Measurements from ENCODE around the gene CCDC6. TPM values are rescaled to one million over a fixed set of nuclear protein-coding genes. Genes with fewer than 3 reads are reported as not detected.

CCDC6 gene
- total RNA-seq, 6 donors from 2014 or later: 42.5 to 118 (median 51.5) TPM

GRCh38 chr10:59771162-59771807 is 135.1 kb downstream of the CCDC6 start:
- DNase-seq (no peak), ATAC-seq (ENCODE audit: low FRiP score in 2 of 2) (no peak)
- WGBS, 2 donors: 96 to 98% methylated on average over 7 of the region's 7 CpGs
- Histone ChIP-seq H3K27me3 (no peaks in the 10 kb centered on the region), H3K27ac (no peak overlapping the region), H3K36me3 (no peaks in the 10 kb centered on the region), H3K4me3 (no peak overlapping the region), H3K4me1 (no peaks in the 10 kb centered on the region), H3K9me3 (no peaks in the 10 kb centered on the region)
- TF ChIP-seq POLR2AphosphoS5 (IDR thresholded peaks at IDR 0.05): no peak

- Histone ChIP-seq H3K4me1 (no peaks in the 10 kb centered on the region), H3K36me3 (no peaks in the 10 kb centered on the region), H3K27me3 (no peaks in the 10 kb centered on the region), H3K9me3 (no peaks in the 10 kb centered on the region), H3K27ac (no peak overlapping the region), H3K4me3 (no peak overlapping the region)
- WGBS, 2 donors: 96% methylated on average over 7 to 11 of the region's 11 CpGs
- no peak for DNase-seq
- no peak for TF ChIP-seq POLR2A (IDR thresholded peaks at IDR 0.05)
- no peak for TF ChIP-seq EP300 (IDR thresholded peaks at IDR 0.05)
- TF ChIP-seq CTCF (IDR thresholded peaks at IDR 0.05): no peak
- no peak for TF ChIP-seq POLR2AphosphoS5 (IDR thresholded peaks at IDR 0.05)
- ATAC-seq (ENCODE audit: low FRiP score in 2 of 2): no peak
Measured at GRCh38 chr10:59770689-59771088, 135.7 kb downstream of the CCDC6 start.

GRCh38 chr10:59762505-59762904 is 143.9 kb downstream of the CCDC6 start:
- TF ChIP-seq POLR2A (IDR thresholded peaks at IDR 0.05) (no peak), EP300 (IDR thresholded peaks at IDR 0.05) (no peak), POLR2AphosphoS5 (IDR thresholded peaks at IDR 0.05) (no peak), CTCF (IDR thresholded peaks at IDR 0.05) (no peak)
- Histone ChIP-seq H3K4me3 (no peak overlapping the region), H3K4me1 (no peaks in the 10 kb centered on the region), H3K36me3 (no peaks in the 10 kb centered on the region), H3K9me3 (no peaks in the 10 kb centered on the region), H3K27me3 (no peaks in the 10 kb centered on the region), H3K27ac (no peak overlapping the region)
- WGBS, 2 donors: 30 to 55% methylated on average over 2 of the region's 2 CpGs
- DNase-seq (no peak), ATAC-seq (ENCODE audit: low FRiP score in 2 of 2) (no peak)

DNA sequence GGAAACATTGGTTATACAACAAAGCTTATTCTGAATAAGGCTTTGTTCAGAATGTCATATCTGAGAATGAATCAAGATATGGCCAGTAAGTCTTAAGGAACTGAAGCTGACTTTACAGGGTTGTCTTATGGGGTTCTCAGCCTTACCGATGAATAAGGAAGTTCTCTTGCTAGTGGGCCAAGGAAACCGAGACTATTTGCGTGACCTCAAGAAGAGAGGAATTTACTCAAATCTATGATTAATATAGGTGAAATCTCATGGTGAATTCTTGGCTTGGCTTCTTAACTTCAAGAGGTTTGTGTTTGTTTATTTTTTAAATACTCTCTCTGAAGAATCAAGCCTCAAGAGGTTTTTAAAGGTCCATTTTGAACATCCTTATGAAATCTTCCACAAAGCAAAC is 148.4 kb downstream of the CCDC6 start:
- H3K9me3 ChIP-seq: no peaks in the 10 kb centered on the region
- no peaks in the 10 kb centered on the region for H3K27me3 ChIP-seq
- H3K36me3 ChIP-seq: no peaks in the 10 kb centered on the region
- H3K4me3 ChIP-seq: no peak overlapping the region
- TF ChIP-seq EP300 (IDR thresholded peaks at IDR 0.05): no peak
- TF ChIP-seq POLR2AphosphoS5 (IDR thresholded peaks at IDR 0.05): no peak
- TF ChIP-seq CTCF (IDR thresholded peaks at IDR 0.05): no peak
- TF ChIP-seq POLR2A (IDR thresholded peaks at IDR 0.05): no peak
- WGBS, 2 donors: 74 to 75% methylated on average over 3 of the region's 3 CpGs
- no peak for DNase-seq
- no peak overlapping the region for H3K27ac ChIP-seq
- no peak for ATAC-seq (ENCODE audit: low FRiP score in 2 of 2)
- H3K4me1 ChIP-seq: no peaks in the 10 kb centered on the region

- Histone ChIP-seq H3K4me3 (no peak overlapping the region), H3K4me1 (no peaks in the 10 kb centered on the region), H3K27ac (no peak overlapping the region), H3K36me3 (no peaks in the 10 kb centered on the region), H3K27me3 (no peaks in the 10 kb centered on the region), H3K9me3 (no peaks in the 10 kb centered on the region)
- no peak for DNase-seq
- 94 to 98% methylated on average over 4 of the region's 4 CpGs for WGBS, 2 donors
- TF ChIP-seq CTCF (IDR thresholded peaks at IDR 0.05): no peak
- no peak for TF ChIP-seq EP300 (IDR thresholded peaks at IDR 0.05)
- TF ChIP-seq POLR2AphosphoS5 (IDR thresholded peaks at IDR 0.05): no peak
- no peak for TF ChIP-seq POLR2A (IDR thresholded peaks at IDR 0.05)
- no peak for ATAC-seq (ENCODE audit: low FRiP score in 2 of 2)
Measured at GRCh38 chr10:59754951-59755350, 151.4 kb downstream of the CCDC6 start.
